NCI-H2171 (cell line): Measurements from ENCODE around the gene NRG2.

Source experiments
- DNase-seq: peaks from one replicate; lab custom pipeline; 2025; lab: John Stamatoyannopoulos, UW

NRG2 gene

GRCh38 chr5:139812323-139812722 is 230.8 kb downstream of the NRG2 start:
- no peak for DNase-seq

GRCh38 chr5:139811274-139811607 is 231.9 kb downstream of the NRG2 start:
- no peak for DNase-seq

GRCh38 chr5:139810341-139811273 is 232.5 kb downstream of the NRG2 start:
- DNase-seq = no peak

- no peak for DNase-seq
Observed at GRCh38 chr5:139809331-139809810, 233.7 kb downstream of the NRG2 start.

- no peak for DNase-seq
Observed at GRCh38 chr5:139808481-139809330, 234.4 kb downstream of the NRG2 start.

GRCh38 chr5:139807647-139808030 is 235.5 kb downstream of the NRG2 start:
- DNase-seq = no peak

- no peak for DNase-seq
Observed at GRCh38 chr5:139806726-139807646, 236.1 kb downstream of the NRG2 start.

GRCh38 chr5:139806111-139806510 is 237.0 kb downstream of the NRG2 start:
- no peak for DNase-seq

GRCh38 chr5:139805545-139805944 is 237.6 kb downstream of the NRG2 start:
- DNase-seq = no peak

GRCh38 chr5:139804800-139805397 is 238.2 kb downstream of the NRG2 start:
- no peak for DNase-seq

GRCh38 chr5:139803978-139804377 is 239.1 kb downstream of the NRG2 start:
- DNase-seq = no peak

- no peak for DNase-seq
Observed at GRCh38 chr5:139799359-139799758, 243.7 kb downstream of the NRG2 start.

- no peak for DNase-seq
Observed at GRCh38 chr5:139798883-139799282, 244.2 kb downstream of the NRG2 start.

GRCh38 chr5:139797856-139798510 is 245.1 kb downstream of the NRG2 start:
- DNase-seq = no peak

- no peak for DNase-seq
Observed at GRCh38 chr5:139797335-139797734, 245.8 kb downstream of the NRG2 start.
